Measurements from ENCODE around the gene GRIN1. TPM values are rescaled to one million over a fixed set of nuclear protein-coding genes. Genes with fewer than 3 reads are reported as not detected.

The GRIN1 gene
- total and polyA plus RNA-seq, 2 donors (not counting 3 experiments of a cell fraction or from before 2014, with no cell fraction given): not detected

DNA sequence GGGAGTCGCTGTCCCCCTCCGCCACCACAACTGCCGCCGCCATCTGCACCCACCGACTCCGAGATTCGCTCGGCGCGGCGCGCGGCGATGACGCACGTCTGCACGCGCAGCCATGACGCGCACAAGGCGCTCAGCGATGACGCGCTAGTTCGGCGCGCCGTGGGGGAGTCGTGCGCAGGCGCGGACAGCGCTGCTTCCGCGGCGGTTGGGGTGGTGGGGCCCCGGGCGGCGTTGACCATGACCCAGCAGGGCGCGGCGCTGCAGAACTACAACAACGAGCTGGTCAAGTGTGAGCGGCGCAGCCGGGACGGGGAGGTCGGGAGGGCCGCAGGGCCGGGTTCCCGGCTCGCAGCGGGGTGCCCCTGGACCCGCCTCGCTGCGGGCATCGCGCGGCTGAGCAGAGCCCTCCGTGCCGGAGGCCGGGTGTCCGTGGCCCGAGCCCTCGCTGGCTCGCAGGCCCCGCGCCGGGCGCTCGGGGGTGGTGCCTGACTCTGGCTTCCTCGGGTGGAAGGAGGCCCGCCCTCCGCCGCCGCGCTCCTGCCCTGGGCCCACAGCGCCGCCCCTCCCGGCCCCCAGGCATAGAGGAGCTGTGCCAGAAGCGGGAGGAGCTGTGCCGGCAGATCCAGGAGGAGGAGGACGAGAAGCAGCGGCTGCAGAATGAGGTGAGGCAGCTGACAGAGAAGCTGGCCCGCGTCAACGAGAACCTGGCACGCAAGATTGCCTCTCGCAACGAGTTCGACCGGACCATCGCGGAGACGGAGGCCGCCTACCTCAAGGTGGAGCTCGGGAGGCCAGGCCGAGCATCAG is 49.7 kb downstream of the GRIN1 start, which contains the start of the genes ANAPC2 and SSNA1:
TSS of gene ANAPC2 (minus strand) at position 71 of the 807 bp plus-strand sequence. CDS start at position 43, 28 bp downstream.
TSS of gene SSNA1 (plus strand) at position 187 of the 807 bp plus-strand sequence. CDS start at position 238, 51 bp downstream.
- Histone ChIP-seq H4K20me1 (replicated peaks; ENCODE audit: control insufficient read depth, extremely low read depth, insufficient read depth, low read length) (no peaks in the 10 kb centered on the region), H3K36me3 (ENCODE audit: control insufficient read depth in 2 of 2, extremely low read depth in 1 of 2, insufficient read depth in 2 of 2, low read length in 2 of 2) (peaks cover 0 to 32% of the 10 kb centered on the region in 2 experiments), H3K9me1 (replicated peaks; ENCODE audit: control insufficient read depth, extremely low read depth, insufficient read depth, low read length) (no peaks in the 10 kb centered on the region), H3K27ac (ENCODE audit: insufficient read depth, low read depth, low read length) (peak within 1 kb of the TSS; percentile 48), H3K4me1 (ENCODE audit: control insufficient read depth, extremely low read depth, insufficient read depth, low read length) (peaks cover 17% of the 10 kb centered on the region), H2AFZ (ENCODE audit: low read depth, low read length) (peak within 1 kb of the TSS; percentile 73), H3K9me3 (replicated peaks; ENCODE audit: control insufficient read depth, insufficient read depth, low read length) (no peaks in the 10 kb centered on the region), H3K9ac (replicated peaks; ENCODE audit: extremely low read depth, insufficient read depth, low read length) (peak within 1 kb of the TSS; percentile 61), H3K79me2 (ENCODE audit: control insufficient read depth, insufficient read depth, low read length) (peaks cover 33% of the 10 kb centered on the region), H3K4me2 (ENCODE audit: insufficient read depth, low read length) (peak within 1 kb of the TSS; percentile 62), H3K4me3 (replicated peaks in 1 of 3; ENCODE audit: insufficient read depth in 1 of 3, low read depth in 1 of 3, low read length in 3 of 3) (peak within 1 kb of the TSS; percentile 57 to 86 (median 64)), H3K27me3 (ENCODE audit: control insufficient read depth in 2 of 2, insufficient read depth in 2 of 2, low read length in 2 of 2) (no peaks in the 10 kb centered on the region)
- DNase-seq (ENCODE audit: low read depth, low spot score) (peak; percentile 95), FAIRE-seq (peak; percentile 88)
- dilution Hi-C loops (cut with MboI; ENCODE audit: extremely low pct_ligation_motif_present, low sequenced_read_pairs): no loop called here
- intact Hi-C loops (cut with micrococcal nuclease): loop anchor here (1.0 to 2.0 kb wide), 3 partner anchors 12 to 35 kb away; partner anchors contain the start of genes NDOR1, TMEM203 and TPRN
- TF ChIP-seq, protein P1, sequence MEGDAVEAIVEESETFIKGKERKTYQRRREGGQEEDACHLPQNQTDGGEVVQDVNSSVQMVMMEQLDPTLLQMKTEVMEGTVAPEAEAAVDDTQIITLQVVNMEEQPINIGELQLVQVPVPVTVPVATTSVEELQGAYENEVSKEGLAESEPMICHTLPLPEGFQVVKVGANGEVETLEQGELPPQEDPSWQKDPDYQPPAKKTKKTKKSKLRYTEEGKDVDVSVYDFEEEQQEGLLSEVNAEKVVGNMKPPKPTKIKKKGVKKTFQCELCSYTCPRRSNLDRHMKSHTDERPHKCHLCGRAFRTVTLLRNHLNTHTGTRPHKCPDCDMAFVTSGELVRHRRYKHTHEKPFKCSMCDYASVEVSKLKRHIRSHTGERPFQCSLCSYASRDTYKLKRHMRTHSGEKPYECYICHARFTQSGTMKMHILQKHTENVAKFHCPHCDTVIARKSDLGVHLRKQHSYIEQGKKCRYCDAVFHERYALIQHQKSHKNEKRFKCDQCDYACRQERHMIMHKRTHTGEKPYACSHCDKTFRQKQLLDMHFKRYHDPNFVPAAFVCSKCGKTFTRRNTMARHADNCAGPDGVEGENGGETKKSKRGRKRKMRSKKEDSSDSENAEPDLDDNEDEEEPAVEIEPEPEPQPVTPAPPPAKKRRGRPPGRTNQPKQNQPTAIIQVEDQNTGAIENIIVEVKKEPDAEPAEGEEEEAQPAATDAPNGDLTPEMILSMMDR (IDR thresholded peaks at IDR 0.05; ENCODE audit: extremely low read depth in 1 of 2, insufficient read depth in 1 of 2, low read depth in 1 of 2, low read length in 2 of 2): peak; percentile 32 to 40
- peak; percentile 98 for TF ChIP-seq POLR2AphosphoS5 (IDR thresholded peaks at IDR 0.05; ENCODE audit: insufficient read depth, low read depth, low read length)
- TF ChIP-seq FOS (IDR thresholded peaks at IDR 0.05; ENCODE audit: borderline replicate concordance, insufficient read depth, low read length): no peak
- no peak for TF ChIP-seq EZH2 (IDR thresholded peaks at IDR 0.05; ENCODE audit: borderline replicate concordance, low read depth, low read length, severe bottlenecking)
- TF ChIP-seq POLR2A (IDR thresholded peaks at IDR 0.05; ENCODE audit: low read depth, low read length): peak; percentile 80
- peak; percentile 49 for TF ChIP-seq JUN (IDR thresholded peaks at IDR 0.05; ENCODE audit: borderline replicate concordance, insufficient read depth, insufficient read length, low read depth)
- TF ChIP-seq, protein P2, sequence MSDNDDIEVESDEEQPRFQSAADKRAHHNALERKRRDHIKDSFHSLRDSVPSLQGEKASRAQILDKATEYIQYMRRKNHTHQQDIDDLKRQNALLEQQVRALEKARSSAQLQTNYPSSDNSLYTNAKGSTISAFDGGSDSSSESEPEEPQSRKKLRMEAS (IDR thresholded peaks at IDR 0.05; ENCODE audit: insufficient read depth, insufficient read length): peak; percentile 76
- peak; percentile 79 for TF ChIP-seq MYC (IDR thresholded peaks at IDR 0.05; ENCODE audit: low read depth, low read length)
- TF ChIP-seq GATA2 (IDR thresholded peaks at IDR 0.05; ENCODE audit: insufficient read depth, insufficient read length, low read depth, low read length): no peak
- BruUV-seq (replicated peaks): no TSS peak
- ChIA-PET POLR2A (interaction anchor here (0.7 to 1.8 kb wide), 5 partner anchors 10 to 73 kb away, joined by 3 to 7 read pairs (median 4); partner anchors contain the start of genes NDOR1, TMEM203 and TPRN), CTCF (interaction anchor here (0.9 to 3.1 kb wide), 21 partner anchors 9 to 160 kb away, joined by 3 to 30 read pairs (median 4); partner anchors contain the start of genes GRIN1, MAN1B1, NDOR1 and RNF208)
